Smooth muscle cell (in vitro differentiated cells): ENCODE data around the gene AGPAT1. TPM values are rescaled to one million over a fixed set of nuclear protein-coding genes. Genes with fewer than 3 reads are reported as not detected.
"Not testable (repeated sequence)": the region's sequence is repeated elsewhere in the genome, so short reads cannot be mapped to it uniquely, and the experiment has no call there.

ENCODE experiments used
- DNase-seq: peaks from one replicate; lab custom pipeline; 2025; ENCODE audit not compliant: unreplicated experiment; lab: John Stamatoyannopoulos, UW
- H2AFZ ChIP-seq: fragments of 200-600 bp; sonication (generic); 2 replicates; pipeline ENCODE4 v1.6.0; 2016; ENCODE audit warnings: antibody characterized with exemption, low read depth, mild to moderate bottlenecking
- H3F3A ChIP-seq: fragments of 200-600 bp; sonication (generic); 2 replicates; pipeline ENCODE4 v1.6.0; 2017; ENCODE audit warnings: antibody characterized with exemption, low read depth
- H3K27ac ChIP-seq: fragments of 200-600 bp; sonication (generic); 2 replicates; pipeline ENCODE4 v1.5.1; 2016; ENCODE audit warnings: low read depth, mild to moderate bottlenecking
- H3K27me3 ChIP-seq: fragments of 200-600 bp; sonication (generic); 2 replicates; pipeline ENCODE4 v1.6.1; 2016; ENCODE audit warnings: low read depth, mild to moderate bottlenecking
- H3K36me3 ChIP-seq: fragments of 200-600 bp; sonication (generic); 2 replicates; pipeline ENCODE4 v1.5.1; 2016; ENCODE audit warnings: low read depth
- H3K4me1 ChIP-seq: fragments of 200-600 bp; sonication (generic); 2 replicates; pipeline ENCODE4 v1.5.1; 2016; ENCODE audit warnings: low read depth
- H3K4me2 ChIP-seq: fragments of 200-600 bp; sonication (generic); 2 replicates; pipeline ENCODE4 v1.6.0; 2016; ENCODE audit warnings: mild to moderate bottlenecking
- H3K4me3 ChIP-seq: fragments of 200-600 bp; sonication (generic); 2 replicates; pipeline ENCODE4 v1.5.1; 2016; ENCODE audit warnings: mild to moderate bottlenecking
- H3K79me2 ChIP-seq: fragments of 200-600 bp; sonication (generic); 2 replicates; pipeline ENCODE4 v1.6.0; 2016; ENCODE audit warnings: low read depth, mild to moderate bottlenecking
- H3K9ac ChIP-seq: fragments of 200-600 bp; sonication (generic); 2 replicates; pipeline ENCODE4 v1.6.0; 2016; ENCODE audit warnings: low read depth
- H3K9me3 ChIP-seq: fragments of 200-600 bp; sonication (generic); replicated peaks from 2 replicates; pipeline ENCODE4 v1.5.1; 2016; ENCODE audit warnings: low read depth
- H4K20me1 ChIP-seq: fragments of 200-600 bp; sonication (generic); 2 replicates; pipeline ENCODE4 v1.6.0; 2016; ENCODE audit warnings: low read depth
- WGBS: methylation state at CpG from one replicate; pipeline ENCODE4 v1.1.7; 2016; ENCODE audit warnings: low lambda C conversion rate; 5-methylcytosine and 5-hydroxymethylcytosine counted together
- polyA plus RNA-seq: library from polyadenylated mRNA; unstranded; fragments of >200 nt; fragmentation: Nextera tagmentation; extraction: Ambion mirVana; gene quantifications from 2 replicates; pipeline ENCODE4 v1.2.1, GENCODE V29; 2016
- total RNA-seq: library from RNA; depleted of rRNA; stranded (reverse); fragments of >200 nt; gene quantifications from 2 replicates; pipeline ENCODE4 v1.2.3, GENCODE V29; 2014
- TF ChIP-seq, protein P1 (sequence below): fragments of 200-600 bp; sonication (generic); IDR thresholded peaks from 2 replicates; pipeline ENCODE4 v1.5.1; 2017; ENCODE audit warnings: borderline replicate concordance, mild to moderate bottlenecking, antibody characterized with exemption; ENCODE audit not compliant: insufficient read depth, poor library complexity, severe bottlenecking

AGPAT1 gene
- total and polyA plus RNA-seq, 2 experiments from 2014 or later, result 52.4 to 71.1 TPM

- Histone ChIP-seq H3K9ac (peak overlapping the region; percentile 92), H3K79me2 (peaks cover 17% of the 10 kb centered on the region), H3K27me3 (no peaks in the 10 kb centered on the region), H2AFZ (no peak overlapping the region), H3K4me2 (peak overlapping the region; percentile 96), H3F3A (peaks cover 32% of the 10 kb centered on the region), H3K36me3 (no peaks in the 10 kb centered on the region), H3K27ac (peak overlapping the region; percentile 96), H3K9me3 (no peaks in the 10 kb centered on the region), H4K20me1 (no peaks in the 10 kb centered on the region), H3K4me1 (peaks cover 40% of the 10 kb centered on the region), H3K4me3 (peak overlapping the region; percentile 86)
- WGBS, result 10% methylated on average over 5 of the region's 23 CpGs
- TF ChIP-seq, protein P1, sequence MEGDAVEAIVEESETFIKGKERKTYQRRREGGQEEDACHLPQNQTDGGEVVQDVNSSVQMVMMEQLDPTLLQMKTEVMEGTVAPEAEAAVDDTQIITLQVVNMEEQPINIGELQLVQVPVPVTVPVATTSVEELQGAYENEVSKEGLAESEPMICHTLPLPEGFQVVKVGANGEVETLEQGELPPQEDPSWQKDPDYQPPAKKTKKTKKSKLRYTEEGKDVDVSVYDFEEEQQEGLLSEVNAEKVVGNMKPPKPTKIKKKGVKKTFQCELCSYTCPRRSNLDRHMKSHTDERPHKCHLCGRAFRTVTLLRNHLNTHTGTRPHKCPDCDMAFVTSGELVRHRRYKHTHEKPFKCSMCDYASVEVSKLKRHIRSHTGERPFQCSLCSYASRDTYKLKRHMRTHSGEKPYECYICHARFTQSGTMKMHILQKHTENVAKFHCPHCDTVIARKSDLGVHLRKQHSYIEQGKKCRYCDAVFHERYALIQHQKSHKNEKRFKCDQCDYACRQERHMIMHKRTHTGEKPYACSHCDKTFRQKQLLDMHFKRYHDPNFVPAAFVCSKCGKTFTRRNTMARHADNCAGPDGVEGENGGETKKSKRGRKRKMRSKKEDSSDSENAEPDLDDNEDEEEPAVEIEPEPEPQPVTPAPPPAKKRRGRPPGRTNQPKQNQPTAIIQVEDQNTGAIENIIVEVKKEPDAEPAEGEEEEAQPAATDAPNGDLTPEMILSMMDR, result no peak
- no peak for DNase-seq
Observed at GRCh38 chr6:32189742-32190053, 13.8 kb upstream of the AGPAT1 start.

DNA sequence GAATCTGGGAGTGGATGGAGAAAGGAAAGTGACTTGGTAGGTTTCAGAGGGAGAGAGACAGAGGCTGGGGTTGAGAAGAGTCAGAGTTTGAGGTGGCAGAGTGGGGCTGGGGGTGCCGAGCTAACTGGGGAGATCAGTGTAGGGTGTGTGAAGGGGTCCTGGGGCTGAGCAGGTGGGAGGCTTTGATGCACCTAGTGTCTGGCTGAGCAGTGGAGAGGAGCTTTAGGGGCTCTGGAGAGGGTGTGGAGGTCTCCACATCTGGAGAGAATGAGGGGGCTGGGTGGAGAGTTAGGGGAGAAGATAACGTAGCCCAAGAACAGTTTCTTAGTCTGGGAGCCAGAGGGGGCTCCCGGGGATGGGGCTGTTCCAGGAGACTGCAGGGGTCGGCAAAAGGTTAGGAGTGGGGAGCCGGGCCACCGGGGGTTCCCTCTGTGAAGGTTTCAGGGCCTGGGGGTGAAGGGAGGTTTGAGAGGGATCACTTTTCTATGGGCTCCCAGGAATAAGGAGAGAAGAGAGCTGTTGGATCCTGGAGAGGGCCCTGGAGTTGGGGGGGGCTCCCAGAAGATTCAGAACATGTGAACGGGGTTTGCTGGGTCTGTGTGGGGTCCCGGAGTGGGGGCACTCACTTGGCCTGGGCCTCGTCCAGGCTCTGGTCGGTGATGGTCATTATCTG lies 13.3 kb upstream of the AGPAT1 start:
- Histone ChIP-seq H3K9me3 (no peaks in the 10 kb centered on the region), H3K27me3 (no peaks in the 10 kb centered on the region), H3K36me3 (no peaks in the 10 kb centered on the region), H3K4me3 (peak overlapping the region; percentile 86), H4K20me1 (no peaks in the 10 kb centered on the region), H3K79me2 (peaks cover 17% of the 10 kb centered on the region), H3K4me1 (peaks cover 38% of the 10 kb centered on the region), H3K9ac (peak overlapping the region; percentile 92), H3K4me2 (peak overlapping the region; percentile 96), H2AFZ (no peak overlapping the region), H3F3A (peaks cover 27% of the 10 kb centered on the region), H3K27ac (peak overlapping the region; percentile 96)
- TF ChIP-seq, protein P1, result no peak
- no peak for DNase-seq
- 15% methylated on average over 9 of the region's 10 CpGs for WGBS

GRCh38 chr6:32188381-32189068 lies 12.6 kb upstream of the AGPAT1 start:
- peak overlapping the region; percentile 86 for H3K4me3 ChIP-seq
- peaks cover 20% of the 10 kb centered on the region for H3F3A ChIP-seq
- H3K4me2 ChIP-seq, result peak overlapping the region; percentile 96
- H3K79me2 ChIP-seq, result peaks cover 17% of the 10 kb centered on the region
- H3K9me3 ChIP-seq, result no peaks in the 10 kb centered on the region
- peak overlapping the region; percentile 92 for H3K9ac ChIP-seq
- peaks cover 38% of the 10 kb centered on the region for H3K4me1 ChIP-seq
- DNase-seq, result no peak
- H3K27me3 ChIP-seq, result no peaks in the 10 kb centered on the region
- WGBS, result 29% methylated on average over 12 of the region's 13 CpGs
- no peaks in the 10 kb centered on the region for H4K20me1 ChIP-seq
- H3K27ac ChIP-seq, result peak overlapping the region; percentile 96
- H3K36me3 ChIP-seq, result no peaks in the 10 kb centered on the region
- TF ChIP-seq, protein P1, result no peak
- no peak overlapping the region for H2AFZ ChIP-seq

DNA sequence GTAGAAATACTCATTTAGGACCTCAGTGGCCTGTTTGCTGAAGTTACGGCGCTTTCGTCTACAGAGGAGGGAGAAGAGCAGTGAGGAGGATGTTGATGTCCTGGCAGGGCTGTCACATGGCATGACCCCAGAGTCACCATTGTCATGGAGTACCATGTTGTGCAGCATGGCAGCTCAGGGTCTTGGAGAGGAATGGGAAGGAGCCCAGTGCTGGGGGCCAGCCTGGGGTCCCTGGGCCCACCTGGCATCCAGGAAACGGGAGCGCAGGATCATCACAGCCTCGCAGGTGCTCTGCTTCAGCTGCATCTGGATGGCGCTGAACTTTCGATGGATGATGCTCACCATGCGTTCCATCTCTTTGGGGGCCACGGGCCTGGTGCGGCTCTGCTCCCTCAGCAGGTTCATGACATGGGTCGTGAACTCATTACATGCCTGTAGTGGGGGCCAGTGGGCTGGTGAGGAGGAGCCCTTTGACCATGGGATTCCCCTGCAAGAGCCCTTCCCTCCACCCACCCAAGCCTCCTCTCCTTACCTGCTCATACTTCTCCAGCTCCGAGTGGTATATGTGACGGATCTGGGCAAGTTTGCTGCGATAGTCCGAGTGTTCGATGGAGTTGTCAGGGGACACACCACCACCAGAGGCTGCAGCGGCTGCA lies 12.0 kb upstream of the AGPAT1 start:
- Histone ChIP-seq H3K4me3 (peak overlapping the region; percentile 86), H3F3A (peaks cover 19% of the 10 kb centered on the region), H3K9ac (peak overlapping the region; percentile 92), H3K4me2 (peak overlapping the region; percentile 96), H3K27ac (peak overlapping the region; percentile 96), H3K79me2 (peaks cover 17% of the 10 kb centered on the region), H3K4me1 (peaks cover 37% of the 10 kb centered on the region)
- not testable (repeated sequence) for H3K9me3 ChIP-seq, H3K27me3 ChIP-seq, H4K20me1 ChIP-seq, H3K36me3 ChIP-seq, DNase-seq, H2AFZ ChIP-seq
- 90% methylated on average over 18 of the region's 18 CpGs for WGBS
